Measurements from ENCODE around the gene KCNQ1.

Gene KCNQ1

GRCh38 chr11:2792381-2793250, 347.8 kb downstream of the KCNQ1 start:
- H3K36me3 ChIP-seq (ENCODE audit: insufficient read depth, low read length): no peaks in the 10 kb centered on the region
- H3K9me3 ChIP-seq (ENCODE audit: low read length): no peaks in the 10 kb centered on the region
- no peak overlapping the region for H2AFZ ChIP-seq (ENCODE audit: low read length)
- H3K4me2 ChIP-seq (ENCODE audit: low read length): no peak overlapping the region
- no peaks in the 10 kb centered on the region for H3K4me1 ChIP-seq (ENCODE audit: insufficient read depth, low read length, severe bottlenecking)
- H3K27ac ChIP-seq (ENCODE audit: low read depth, low read length, poor library complexity, severe bottlenecking): no peak overlapping the region
- no peaks in the 10 kb centered on the region for H3K79me2 ChIP-seq (ENCODE audit: insufficient read depth, low read length)
- no peak overlapping the region for H3K9ac ChIP-seq (ENCODE audit: low read length)
- TF ChIP-seq, protein P1, sequence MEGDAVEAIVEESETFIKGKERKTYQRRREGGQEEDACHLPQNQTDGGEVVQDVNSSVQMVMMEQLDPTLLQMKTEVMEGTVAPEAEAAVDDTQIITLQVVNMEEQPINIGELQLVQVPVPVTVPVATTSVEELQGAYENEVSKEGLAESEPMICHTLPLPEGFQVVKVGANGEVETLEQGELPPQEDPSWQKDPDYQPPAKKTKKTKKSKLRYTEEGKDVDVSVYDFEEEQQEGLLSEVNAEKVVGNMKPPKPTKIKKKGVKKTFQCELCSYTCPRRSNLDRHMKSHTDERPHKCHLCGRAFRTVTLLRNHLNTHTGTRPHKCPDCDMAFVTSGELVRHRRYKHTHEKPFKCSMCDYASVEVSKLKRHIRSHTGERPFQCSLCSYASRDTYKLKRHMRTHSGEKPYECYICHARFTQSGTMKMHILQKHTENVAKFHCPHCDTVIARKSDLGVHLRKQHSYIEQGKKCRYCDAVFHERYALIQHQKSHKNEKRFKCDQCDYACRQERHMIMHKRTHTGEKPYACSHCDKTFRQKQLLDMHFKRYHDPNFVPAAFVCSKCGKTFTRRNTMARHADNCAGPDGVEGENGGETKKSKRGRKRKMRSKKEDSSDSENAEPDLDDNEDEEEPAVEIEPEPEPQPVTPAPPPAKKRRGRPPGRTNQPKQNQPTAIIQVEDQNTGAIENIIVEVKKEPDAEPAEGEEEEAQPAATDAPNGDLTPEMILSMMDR (IDR thresholded peaks at IDR 0.05; ENCODE audit: low read length): no peak
- TF ChIP-seq EZH2 (IDR thresholded peaks at IDR 0.05; ENCODE audit: borderline replicate concordance, low read length): no peak
- no peak overlapping the region for H3K4me3 ChIP-seq (ENCODE audit: low read depth, low read length, poor library complexity, severe bottlenecking)
- no peaks in the 10 kb centered on the region for H3F3A ChIP-seq (ENCODE audit: insufficient read depth, low read length)
- no peaks in the 10 kb centered on the region for H4K20me1 ChIP-seq (ENCODE audit: insufficient read depth, low read length)
- H3K9me2 ChIP-seq (ENCODE audit: low read depth, low read length): no peaks in the 10 kb centered on the region
- H3K27me3 ChIP-seq (ENCODE audit: insufficient read depth, low read length): no peaks in the 10 kb centered on the region

DNA sequence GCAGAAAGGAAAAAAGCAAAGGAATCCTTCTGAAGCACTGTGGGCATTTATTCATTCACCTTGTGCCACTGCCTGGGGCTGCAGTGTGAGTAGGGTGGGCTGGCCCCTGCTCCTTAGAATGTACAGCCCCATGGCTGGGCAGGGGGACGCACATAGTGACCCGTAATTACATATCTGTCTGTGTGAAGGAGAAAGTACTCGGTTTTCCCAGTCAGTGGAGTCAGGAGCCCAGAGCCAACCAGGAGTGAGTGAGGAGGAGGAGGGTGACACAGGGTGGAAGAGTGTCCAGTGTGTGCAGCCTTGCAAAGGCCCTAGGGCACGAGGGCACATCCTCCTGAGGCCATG, 348.9 kb downstream of the KCNQ1 start:
- no peaks in the 10 kb centered on the region for H3K9me3 ChIP-seq (ENCODE audit: low read length)
- H2AFZ ChIP-seq (ENCODE audit: low read length): no peak overlapping the region
- H3K4me3 ChIP-seq (ENCODE audit: low read depth, low read length, poor library complexity, severe bottlenecking): no peak overlapping the region
- no peaks in the 10 kb centered on the region for H3K4me1 ChIP-seq (ENCODE audit: insufficient read depth, low read length, severe bottlenecking)
- H3K36me3 ChIP-seq (ENCODE audit: insufficient read depth, low read length): no peaks in the 10 kb centered on the region
- TF ChIP-seq EZH2 (IDR thresholded peaks at IDR 0.05; ENCODE audit: borderline replicate concordance, low read length): no peak
- TF ChIP-seq, protein P1 (IDR thresholded peaks at IDR 0.05; ENCODE audit: low read length): no peak
- H3F3A ChIP-seq (ENCODE audit: insufficient read depth, low read length): no peaks in the 10 kb centered on the region
- no peak overlapping the region for H3K4me2 ChIP-seq (ENCODE audit: low read length)
- no peaks in the 10 kb centered on the region for H3K9me2 ChIP-seq (ENCODE audit: low read depth, low read length)
- no peak overlapping the region for H3K9ac ChIP-seq (ENCODE audit: low read length)
- no peaks in the 10 kb centered on the region for H3K27me3 ChIP-seq (ENCODE audit: insufficient read depth, low read length)
- H4K20me1 ChIP-seq (ENCODE audit: insufficient read depth, low read length): no peaks in the 10 kb centered on the region
- no peaks in the 10 kb centered on the region for H3K79me2 ChIP-seq (ENCODE audit: insufficient read depth, low read length)
- H3K27ac ChIP-seq (ENCODE audit: low read depth, low read length, poor library complexity, severe bottlenecking): no peak overlapping the region

DNA sequence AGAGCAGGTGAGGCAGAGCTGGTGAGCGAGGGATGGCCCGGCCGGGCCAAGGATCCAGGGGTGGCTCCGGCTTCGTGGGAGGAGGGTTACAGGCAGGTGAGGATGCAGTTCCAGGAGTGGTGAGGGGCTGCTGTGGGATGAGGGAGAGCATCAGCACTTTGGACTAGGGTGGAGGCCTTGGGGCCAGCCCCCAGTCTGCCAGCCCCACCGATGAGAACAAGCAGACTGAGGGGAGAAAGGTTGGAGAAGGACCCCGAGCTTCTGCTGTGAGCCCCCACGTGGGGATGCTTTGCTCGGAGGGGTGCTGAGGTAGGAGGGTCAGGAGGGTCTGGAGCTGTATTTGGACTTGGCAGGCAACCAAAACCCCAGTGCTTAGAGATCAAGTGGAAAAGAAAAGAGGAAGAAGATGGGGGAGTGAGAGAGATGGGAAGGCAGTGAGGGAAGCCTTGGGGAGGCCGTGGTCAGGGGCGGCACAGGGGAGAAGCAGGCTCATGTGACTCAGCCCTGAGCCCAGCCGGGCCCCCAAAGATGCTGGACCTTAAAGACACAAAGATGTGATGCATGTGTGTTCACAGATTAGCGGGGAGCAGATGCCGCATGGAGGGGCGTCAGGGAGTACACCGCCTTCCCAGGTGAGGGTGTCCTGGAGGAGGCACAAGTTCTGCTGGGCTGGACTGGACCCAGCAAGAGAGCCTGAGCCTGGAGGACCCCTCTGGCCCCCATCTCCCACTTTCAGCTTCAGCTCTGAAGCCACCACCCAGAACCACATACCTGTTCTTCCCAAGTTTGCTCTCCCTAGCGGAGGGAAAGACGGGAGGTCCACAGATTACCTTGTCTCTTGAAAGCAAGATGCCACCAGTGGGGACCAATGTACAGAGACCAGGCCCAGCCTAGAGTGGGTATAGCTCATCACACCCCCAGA, 349.5 kb downstream of the KCNQ1 start:
- no peaks in the 10 kb centered on the region for H3K9me2 ChIP-seq (ENCODE audit: low read depth, low read length)
- no peak overlapping the region for H3K4me3 ChIP-seq (ENCODE audit: low read depth, low read length, poor library complexity, severe bottlenecking)
- no peaks in the 10 kb centered on the region for H3K79me2 ChIP-seq (ENCODE audit: insufficient read depth, low read length)
- no peak overlapping the region for H3K27ac ChIP-seq (ENCODE audit: low read depth, low read length, poor library complexity, severe bottlenecking)
- no peaks in the 10 kb centered on the region for H3K27me3 ChIP-seq (ENCODE audit: insufficient read depth, low read length)
- no peak overlapping the region for H3K4me2 ChIP-seq (ENCODE audit: low read length)
- no peaks in the 10 kb centered on the region for H3K9me3 ChIP-seq (ENCODE audit: low read length)
- no peak for TF ChIP-seq EZH2 (IDR thresholded peaks at IDR 0.05; ENCODE audit: borderline replicate concordance, low read length)
- TF ChIP-seq, protein P1 (IDR thresholded peaks at IDR 0.05; ENCODE audit: low read length): no peak
- H3K4me1 ChIP-seq (ENCODE audit: insufficient read depth, low read length, severe bottlenecking): no peaks in the 10 kb centered on the region
- no peaks in the 10 kb centered on the region for H3F3A ChIP-seq (ENCODE audit: insufficient read depth, low read length)
- no peaks in the 10 kb centered on the region for H4K20me1 ChIP-seq (ENCODE audit: insufficient read depth, low read length)
- no peak overlapping the region for H2AFZ ChIP-seq (ENCODE audit: low read length)
- no peak overlapping the region for H3K9ac ChIP-seq (ENCODE audit: low read length)
- no peaks in the 10 kb centered on the region for H3K36me3 ChIP-seq (ENCODE audit: insufficient read depth, low read length)
